Measurements from ENCODE around the gene TRMT10C. TPM values are rescaled to one million over a fixed set of nuclear protein-coding genes. Genes with fewer than 3 reads are reported as not detected.
"Not testable (repeated sequence)": the region's sequence is repeated elsewhere in the genome, so short reads cannot be mapped to it uniquely, and the experiment has no call there.

Gene TRMT10C
- polyA plus RNA-seq, 3 donors: 4.1 to 21.0 (median 14.6) TPM

- no peak overlapping the region for H3K9ac ChIP-seq (ENCODE audit: insufficient read depth, low read length, poor library complexity, severe bottlenecking)
- no peaks in the 10 kb centered on the region for H3K79me2 ChIP-seq (ENCODE audit: insufficient read depth, low read length)
- H3K27ac ChIP-seq (ENCODE audit: low read depth in 1 of 2, low read length in 2 of 2): no peak overlapping the region
- WGBS (ENCODE audit: insufficient coverage): no CpG with 5 or more reads among the region's 2 CpGs
- H3K27me3 ChIP-seq (ENCODE audit: control insufficient read depth in 2 of 2, insufficient read depth in 2 of 2, low read length in 2 of 2): no peaks in the 10 kb centered on the region
- Mint-ChIP-seq H3K27ac (no peak overlapping the region), H3K36me3 (no peaks in the 10 kb centered on the region), H3K27me3 (ENCODE audit: low read depth in 3 of 3) (no peaks in the 10 kb centered on the region), H3K9me3 (no peaks in the 10 kb centered on the region), H3K4me1 (no peaks in the 10 kb centered on the region), H3K4me3 (no peak overlapping the region)
- H3K36me3 ChIP-seq (replicated peaks in 1 of 2; ENCODE audit: control insufficient read depth in 1 of 2, insufficient read depth in 2 of 2, low read length in 2 of 2): no peaks in the 10 kb centered on the region
- H3K4me3 ChIP-seq (replicated peaks in 1 of 3; ENCODE audit: low read depth in 2 of 3, low read length in 3 of 3): no peak overlapping the region
- H3K4me2 ChIP-seq (replicated peaks; ENCODE audit: extremely low read depth, low read length, poor library complexity, severe bottlenecking): no peak overlapping the region
- intact Hi-C loops (cut with micrococcal nuclease): no loop called here
- H3K4me1 ChIP-seq (ENCODE audit: control insufficient read depth in 1 of 2, insufficient read depth in 2 of 2, low read length in 2 of 2): no peaks in the 10 kb centered on the region
- DNase-seq: no peak
- TF ChIP-seq CTCF (IDR thresholded peaks at IDR 0.05): no peak
- no peak overlapping the region for H2AFZ ChIP-seq (ENCODE audit: insufficient read depth, low read depth, low read length, poor library complexity, severe bottlenecking)
- no peaks in the 10 kb centered on the region for H4K20me1 ChIP-seq (ENCODE audit: insufficient read depth, low read length)
- H3K9me3 ChIP-seq (replicated peaks in 1 of 2; ENCODE audit: control insufficient read depth in 1 of 2, insufficient read depth in 1 of 2, low read length in 2 of 2): no peaks in the 10 kb centered on the region
Measured at GRCh38 chr3:101611023-101611422, 49.4 kb downstream of the TRMT10C start.

GRCh38 chr3:101613014-101613413 is 51.3 kb downstream of the TRMT10C start:
- H3K27ac ChIP-seq (ENCODE audit: low read depth in 1 of 2, low read length in 2 of 2); intact Hi-C loops (cut with micrococcal nuclease); H3K4me3 ChIP-seq (replicated peaks in 1 of 3; ENCODE audit: low read depth in 2 of 3, low read length in 3 of 3); H3K27me3 ChIP-seq (ENCODE audit: control insufficient read depth in 2 of 2, insufficient read depth in 2 of 2, low read length in 2 of 2); H3K9me3 ChIP-seq (replicated peaks in 1 of 2; ENCODE audit: control insufficient read depth in 1 of 2, insufficient read depth in 1 of 2, low read length in 2 of 2); H3K9ac ChIP-seq (ENCODE audit: insufficient read depth, low read length, poor library complexity, severe bottlenecking); H4K20me1 ChIP-seq (ENCODE audit: insufficient read depth, low read length); H3K36me3 ChIP-seq (replicated peaks in 1 of 2; ENCODE audit: control insufficient read depth in 1 of 2, insufficient read depth in 2 of 2, low read length in 2 of 2); H3K79me2 ChIP-seq (ENCODE audit: insufficient read depth, low read length); H3K4me1 ChIP-seq (ENCODE audit: control insufficient read depth in 1 of 2, insufficient read depth in 2 of 2, low read length in 2 of 2); H2AFZ ChIP-seq (ENCODE audit: insufficient read depth, low read depth, low read length, poor library complexity, severe bottlenecking); H3K27me3 Mint-ChIP-seq (ENCODE audit: low read depth in 3 of 3); DNase-seq; H3K36me3 Mint-ChIP-seq; H3K9me3 Mint-ChIP-seq; H3K4me2 ChIP-seq (replicated peaks; ENCODE audit: extremely low read depth, low read length, poor library complexity, severe bottlenecking); H3K4me3 Mint-ChIP-seq; H3K4me1 Mint-ChIP-seq: not testable (repeated sequence)
- 94% methylated on average over 3 of the region's 9 CpGs for WGBS (ENCODE audit: insufficient coverage)
- H3K27ac Mint-ChIP-seq: peak overlapping the region in 1 of 7 donors; percentile 13

Data from CD14-positive monocyte (primary cell).